Measurements from ENCODE around the gene AGPS. TPM values are rescaled to one million over a fixed set of nuclear protein-coding genes. Genes with fewer than 3 reads are reported as not detected.

The AGPS gene
- total RNA-seq, 1 experiment from 2014 or later, result 46.7 TPM

DNA sequence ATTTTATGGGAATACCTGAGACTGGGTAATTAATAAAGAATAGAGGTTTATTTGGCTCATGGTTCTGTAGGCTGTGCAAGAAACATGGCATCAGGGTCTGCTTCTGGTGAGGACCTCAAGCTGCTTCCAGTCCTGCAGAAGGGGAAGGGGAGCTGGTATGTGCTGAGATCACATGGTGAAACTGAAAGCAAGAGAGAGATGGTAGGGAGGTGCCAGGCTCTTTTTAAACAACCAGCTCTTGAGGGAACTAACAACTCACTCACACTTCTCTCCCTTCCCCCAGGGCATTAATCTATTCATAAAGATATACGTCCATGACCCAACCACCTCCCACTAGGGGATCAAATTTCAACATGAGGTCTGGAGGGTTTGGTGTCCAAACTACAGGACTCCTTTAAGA is 40.1 kb downstream of the AGPS start:
- Histone ChIP-seq H3K4me3 (ENCODE audit: low read depth, low read length, poor library complexity, severe bottlenecking) (no peak overlapping the region), H3K9me3 (ENCODE audit: low read depth, low read length, poor library complexity, severe bottlenecking) (peaks cover 20% of the 10 kb centered on the region), H3K4me1 (ENCODE audit: insufficient read depth, low read length, poor library complexity, severe bottlenecking) (no peaks in the 10 kb centered on the region), H3K27ac (ENCODE audit: low read depth, low read length, poor library complexity, severe bottlenecking) (no peak overlapping the region), H3K27me3 (replicated peaks; ENCODE audit: insufficient read depth, low read depth, low read length, poor library complexity) (no peaks in the 10 kb centered on the region), H3K36me3 (ENCODE audit: insufficient read depth, low read length, poor library complexity, severe bottlenecking) (no peaks in the 10 kb centered on the region)
- ChIA-PET POLR2A (ENCODE audit: low non-redundant PET) (interaction anchor here (0.6 kb wide), 1 partner anchor 30 kb away, joined by 3 read pairs; no protein-coding TSS in a partner anchor), CTCF (no interaction called here)
- no TSS peak for BruUV-seq (replicated peaks)
- DNase-seq (ENCODE audit: low spot score), result no peak
- no peak for TF ChIP-seq EZH2 (IDR thresholded peaks at IDR 0.05; ENCODE audit: borderline replicate concordance, low read depth, low read length, poor library complexity, severe bottlenecking)
- TF ChIP-seq, protein P1, sequence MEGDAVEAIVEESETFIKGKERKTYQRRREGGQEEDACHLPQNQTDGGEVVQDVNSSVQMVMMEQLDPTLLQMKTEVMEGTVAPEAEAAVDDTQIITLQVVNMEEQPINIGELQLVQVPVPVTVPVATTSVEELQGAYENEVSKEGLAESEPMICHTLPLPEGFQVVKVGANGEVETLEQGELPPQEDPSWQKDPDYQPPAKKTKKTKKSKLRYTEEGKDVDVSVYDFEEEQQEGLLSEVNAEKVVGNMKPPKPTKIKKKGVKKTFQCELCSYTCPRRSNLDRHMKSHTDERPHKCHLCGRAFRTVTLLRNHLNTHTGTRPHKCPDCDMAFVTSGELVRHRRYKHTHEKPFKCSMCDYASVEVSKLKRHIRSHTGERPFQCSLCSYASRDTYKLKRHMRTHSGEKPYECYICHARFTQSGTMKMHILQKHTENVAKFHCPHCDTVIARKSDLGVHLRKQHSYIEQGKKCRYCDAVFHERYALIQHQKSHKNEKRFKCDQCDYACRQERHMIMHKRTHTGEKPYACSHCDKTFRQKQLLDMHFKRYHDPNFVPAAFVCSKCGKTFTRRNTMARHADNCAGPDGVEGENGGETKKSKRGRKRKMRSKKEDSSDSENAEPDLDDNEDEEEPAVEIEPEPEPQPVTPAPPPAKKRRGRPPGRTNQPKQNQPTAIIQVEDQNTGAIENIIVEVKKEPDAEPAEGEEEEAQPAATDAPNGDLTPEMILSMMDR (conservative IDR thresholded peaks at IDR 0.05; ENCODE audit: low read depth, low read length), result no peak
- intact Hi-C loops (cut with micrococcal nuclease; ENCODE audit: unreplicated experiment), result no loop called here

GRCh38 chr2:177433402-177433801 is 40.8 kb downstream of the AGPS start:
- no peak overlapping the region for H3K27ac ChIP-seq (ENCODE audit: low read depth, low read length, poor library complexity, severe bottlenecking)
- no TSS peak for BruUV-seq (replicated peaks)
- peaks cover 20% of the 10 kb centered on the region for H3K9me3 ChIP-seq (ENCODE audit: low read depth, low read length, poor library complexity, severe bottlenecking)
- POLR2A ChIA-PET (ENCODE audit: low non-redundant PET), result interaction anchor here (0.6 kb wide), 1 partner anchor 29 kb away, joined by 3 read pairs; no protein-coding TSS in a partner anchor
- DNase-seq (ENCODE audit: low spot score), result no peak
- CTCF ChIA-PET, result interaction anchor here (0.5 kb wide), 1 partner anchor 9 kb away, joined by 8 read pairs; no protein-coding TSS in a partner anchor
- no peak overlapping the region for H3K4me3 ChIP-seq (ENCODE audit: low read depth, low read length, poor library complexity, severe bottlenecking)
- no peak for TF ChIP-seq EZH2 (IDR thresholded peaks at IDR 0.05; ENCODE audit: borderline replicate concordance, low read depth, low read length, poor library complexity, severe bottlenecking)
- TF ChIP-seq, protein P1 (conservative IDR thresholded peaks at IDR 0.05; ENCODE audit: low read depth, low read length), result no peak
- no peaks in the 10 kb centered on the region for H3K36me3 ChIP-seq (ENCODE audit: insufficient read depth, low read length, poor library complexity, severe bottlenecking)
- no peaks in the 10 kb centered on the region for H3K27me3 ChIP-seq (replicated peaks; ENCODE audit: insufficient read depth, low read depth, low read length, poor library complexity)
- intact Hi-C loops (cut with micrococcal nuclease; ENCODE audit: unreplicated experiment), result no loop called here
- H3K4me1 ChIP-seq (ENCODE audit: insufficient read depth, low read length, poor library complexity, severe bottlenecking), result no peaks in the 10 kb centered on the region

GRCh38 chr2:177434475-177434874 is 41.9 kb downstream of the AGPS start:
- no peak for TF ChIP-seq EZH2 (IDR thresholded peaks at IDR 0.05; ENCODE audit: borderline replicate concordance, low read depth, low read length, poor library complexity, severe bottlenecking)
- TF ChIP-seq, protein P1 (conservative IDR thresholded peaks at IDR 0.05; ENCODE audit: low read depth, low read length), result no peak
- no peaks in the 10 kb centered on the region for H3K27me3 ChIP-seq (replicated peaks; ENCODE audit: insufficient read depth, low read depth, low read length, poor library complexity)
- POLR2A ChIA-PET (ENCODE audit: low non-redundant PET), result no interaction called here
- BruUV-seq (replicated peaks), result no TSS peak
- intact Hi-C loops (cut with micrococcal nuclease; ENCODE audit: unreplicated experiment), result no loop called here
- H3K9me3 ChIP-seq (ENCODE audit: low read depth, low read length, poor library complexity, severe bottlenecking), result peaks cover 20% of the 10 kb centered on the region
- CTCF ChIA-PET, result no interaction called here
- no peaks in the 10 kb centered on the region for H3K36me3 ChIP-seq (ENCODE audit: insufficient read depth, low read length, poor library complexity, severe bottlenecking)
- H3K4me3 ChIP-seq (ENCODE audit: low read depth, low read length, poor library complexity, severe bottlenecking), result no peak overlapping the region
- H3K27ac ChIP-seq (ENCODE audit: low read depth, low read length, poor library complexity, severe bottlenecking), result no peak overlapping the region
- no peaks in the 10 kb centered on the region for H3K4me1 ChIP-seq (ENCODE audit: insufficient read depth, low read length, poor library complexity, severe bottlenecking)
- no peak for DNase-seq (ENCODE audit: low spot score)
